ENCODE measurements around the gene KRTAP20-4.

GRCh38 chr21:30629200-30629599 lies 8.8 kb downstream of the KRTAP20-4 start:
- TF ChIP-seq SMC3 (IDR thresholded peaks at IDR 0.05) (no peak), REST (IDR thresholded peaks at IDR 0.05) (no peak), CHD2 (IDR thresholded peaks at IDR 0.05; ENCODE audit: low read length, partially characterized antibody) (no peak), CTCF (IDR thresholded peaks at IDR 0.05) (no peak), MAFK (IDR thresholded peaks at IDR 0.05; ENCODE audit: partially characterized antibody) (no peak), ESRRA (IDR thresholded peaks at IDR 0.05; ENCODE audit: borderline replicate concordance, low read length) (no peak), PHF8 (IDR thresholded peaks at IDR 0.05; ENCODE audit: borderline replicate concordance, low read depth) (no peak)

All from A549 (cell line).